IMR-90 (cell line): ENCODE results near the gene ZSWIM5. TPM values are rescaled to one million over a fixed set of nuclear protein-coding genes. Genes with fewer than 3 reads are reported as not detected.

Source experiments
- ATAC-seq: fragments of 200-7000 bp; cut with Tn5 transposase; 2 replicates; pipeline ENCODE4 v1.9.1; 2020; ENCODE audit warnings: low read depth, mild to moderate bottlenecking, moderate library complexity
- BruUV-seq: library from RNA; stranded (reverse); fragments of 400-500 nt; replicated peaks from 2 replicates; lab custom pipeline; 2021; lab: Mats Ljungman, UMichigan
- CTCF ChIA-PET: fragments of 300-600 bp; formaldehyde crosslinking; extraction: SDS; loops from one replicate; lab custom pipeline; 2021; ENCODE audit warnings: antibody characterized with exemption; lab: Yijun Ruan, JAX
- POLR2A ChIA-PET: fragments of 300-600 bp; sonication (Branson Sonifier 250); formaldehyde crosslinking; loops from one replicate; lab custom pipeline; 2022; ENCODE audit warnings: antibody characterized with exemption; ENCODE audit not compliant: unreplicated experiment; lab: Charles Lee
- DNase-seq: peaks from one replicate; pipeline ENCODE4 v3.0.0; 2013
- H2AFZ ChIP-seq: replicated peaks from 2 replicates; pipeline ENCODE3; 2013; ENCODE audit warnings: low read length, mild to moderate bottlenecking; ENCODE audit not compliant: poor library complexity
- H2AK5ac ChIP-seq: 2 replicates; pipeline ENCODE4 v1.6.1; 2013; ENCODE audit warnings: low read depth, low read length, inconsistent platforms
- H2AK9ac ChIP-seq: replicated peaks from 2 replicates; pipeline ENCODE3; 2013; ENCODE audit warnings: mild to moderate bottlenecking, low read depth, low read length, moderate library complexity; ENCODE audit not compliant: poor library complexity
- H2BK120ac ChIP-seq: 2 replicates; pipeline ENCODE4 v1.6.1; 2013; ENCODE audit warnings: low read depth, low read length, inconsistent platforms
- H2BK15ac ChIP-seq: 3 replicates; pipeline ENCODE4 v1.6.1; 2013; ENCODE audit warnings: low read depth, low read length, inconsistent platforms
- H2BK20ac ChIP-seq: 2 replicates; pipeline ENCODE4 v1.6.1; 2013; ENCODE audit warnings: low read depth, mild to moderate bottlenecking, inconsistent platforms, low read length, moderate library complexity
- H2BK5ac ChIP-seq: 2 replicates; pipeline ENCODE4 v1.6.1; 2013; ENCODE audit warnings: mild to moderate bottlenecking, low read depth, low read length, inconsistent platforms; ENCODE audit not compliant: poor library complexity, severe bottlenecking
- H3K14ac ChIP-seq: replicated peaks from 2 replicates; pipeline ENCODE4 v1.6.1; 2013; ENCODE audit warnings: low read depth, low read length, inconsistent platforms
- H3K18ac ChIP-seq: 2 replicates; pipeline ENCODE4 v1.6.1; 2013; ENCODE audit warnings: low read depth, low read length, control low read depth
- H3K23ac ChIP-seq: 2 replicates; pipeline ENCODE4 v1.6.1; 2013; ENCODE audit warnings: low read depth, low read length, inconsistent platforms
- H3K27ac ChIP-seq: 2 replicates; pipeline ENCODE4 v1.5.1; 2013; ENCODE audit warnings: mild to moderate bottlenecking, control low read depth, low read length; ENCODE audit not compliant: insufficient read depth
- H3K27me3 ChIP-seq: 2 replicates; pipeline ENCODE4 v1.6.1; 2013; ENCODE audit warnings: low read length; ENCODE audit not compliant: control insufficient read depth, insufficient read depth
- H3K36me3 ChIP-seq: 2 replicates; pipeline ENCODE4 v1.6.1; 2013; ENCODE audit warnings: low read length, mixed read lengths; ENCODE audit not compliant: control insufficient read depth, insufficient read depth
- H3K4ac ChIP-seq: 2 replicates; pipeline ENCODE4 v1.6.1; 2013; ENCODE audit warnings: low read depth, low read length, inconsistent platforms
- H3K4me1 ChIP-seq: 2 replicates; pipeline ENCODE4 v1.6.1; 2013; ENCODE audit warnings: low read length, mixed read lengths; ENCODE audit not compliant: control insufficient read depth, insufficient read depth
- H3K4me2 ChIP-seq: 2 replicates; pipeline ENCODE4 v1.6.1; 2013; ENCODE audit warnings: low read depth, mild to moderate bottlenecking, control low read depth, low read length, moderate library complexity
- H3K4me3 ChIP-seq: 2 replicates; pipeline ENCODE4 v1.5.1; 2013; ENCODE audit warnings: low read depth, mild to moderate bottlenecking, control low read depth, low read length, moderate library complexity; ENCODE audit not compliant: insufficient read depth
- H3K56ac ChIP-seq: 2 replicates; pipeline ENCODE4 v1.6.1; 2013; ENCODE audit warnings: low read length, inconsistent platforms; ENCODE audit not compliant: insufficient read depth; ENCODE audit errors: extremely low read depth
- H3K79me1 ChIP-seq, 2 experiments: 2 replicates each; pipeline ENCODE4 v1.6.1; 2013; ENCODE audit warnings: low read length in 2 of 2, inconsistent platforms in 1 of 2, low read depth in 1 of 2
- H3K9ac ChIP-seq: 2 replicates; pipeline ENCODE4 v1.6.1; 2013; ENCODE audit warnings: low read depth, low read length, control low read depth
- H3K9me1 ChIP-seq: 2 replicates; pipeline ENCODE4 v1.6.1; 2013; ENCODE audit warnings: low read length, inconsistent platforms; ENCODE audit not compliant: insufficient read depth
- H3K9me3 ChIP-seq: 2 replicates; pipeline ENCODE4 v1.6.1; 2013; ENCODE audit warnings: low read length; ENCODE audit not compliant: control insufficient read depth, insufficient read depth
- H4K20me1 ChIP-seq: 2 replicates; pipeline ENCODE4 v1.6.1; 2013; ENCODE audit warnings: low read length, inconsistent platforms; ENCODE audit not compliant: insufficient read depth
- H4K5ac ChIP-seq: 2 replicates; pipeline ENCODE4 v1.6.1; 2013; ENCODE audit warnings: mild to moderate bottlenecking, low read depth, low read length, control low read depth
- H4K8ac ChIP-seq, 2 experiments: 2 replicates each; pipeline ENCODE4 v1.6.1; 2013; ENCODE audit warnings: low read depth in 2 of 2, low read length in 2 of 2, control low read depth in 1 of 2, inconsistent platforms in 1 of 2
- H4K91ac ChIP-seq: 2 replicates; pipeline ENCODE4 v1.6.1; 2013; ENCODE audit warnings: low read depth, low read length, inconsistent platforms; ENCODE audit not compliant: insufficient read depth
- BHLHE40 ChIP-seq: fragments of 150-350 bp; IDR thresholded peaks from 2 replicates; pipeline ENCODE4 v1.6.1; 2016; ENCODE audit warnings: mild to moderate bottlenecking, low read depth, low read length
- CHD1 ChIP-seq: IDR thresholded peaks from 2 replicates; pipeline ENCODE4 v1.6.1; 2012; ENCODE audit warnings: low read depth, low read length, improper control_type of control experiment
- ELK1 ChIP-seq: fragments of 150-350 bp; IDR thresholded peaks from 2 replicates; pipeline ENCODE4 v1.6.1; 2016; ENCODE audit warnings: low read depth, mild to moderate bottlenecking, low read length, moderate library complexity, borderline replicate concordance
- MAFK ChIP-seq: IDR thresholded peaks from 2 replicates; pipeline ENCODE4 v1.6.1; 2012; ENCODE audit warnings: low read depth, low read length, improper control_type of control experiment
- MAZ ChIP-seq: IDR thresholded peaks from 2 replicates; pipeline ENCODE4 v1.6.1; 2012; ENCODE audit warnings: low read depth, mild to moderate bottlenecking, low read length, improper control_type of control experiment, moderate library complexity, borderline replicate concordance
- MXI1 ChIP-seq: IDR thresholded peaks from 2 replicates; pipeline ENCODE4 v1.6.1; 2012; ENCODE audit warnings: low read depth, mild to moderate bottlenecking, low read length, moderate library complexity, borderline replicate concordance
- POLR2A ChIP-seq: IDR thresholded peaks from 2 replicates; pipeline ENCODE4 v1.6.1; 2012; ENCODE audit warnings: mild to moderate bottlenecking, low read depth, low read length
- RAD21 ChIP-seq: IDR thresholded peaks from 2 replicates; pipeline ENCODE4 v1.6.1; 2012; ENCODE audit warnings: low read length, improper control_type of control experiment
- RCOR1 ChIP-seq: IDR thresholded peaks from 2 replicates; pipeline ENCODE4 v1.6.1; 2012; ENCODE audit warnings: mild to moderate bottlenecking, low read length, improper control_type of control experiment; ENCODE audit not compliant: insufficient replicate concordance
- RFX5 ChIP-seq: IDR thresholded peaks from 2 replicates; pipeline ENCODE4 v1.8.0; 2012; ENCODE audit warnings: low read depth, mild to moderate bottlenecking, low read length, moderate library complexity
- SMC3 ChIP-seq: fragments of 150-350 bp; IDR thresholded peaks from 2 replicates; pipeline ENCODE4 v1.6.1; 2016; ENCODE audit warnings: low read depth, mild to moderate bottlenecking, antibody characterized with exemption, low read length, moderate library complexity
- WGBS, 2 experiments: methylation state at CpG; one replicate each; pipeline versions ENCODE4 v1.1.5 to v1.1.7; 2013; ENCODE audit warnings: missing lambda C conversion rate in 2 of 2; ENCODE audit not compliant: insufficient read length in 1 of 2; ENCODE audit errors: extremely low coverage in 2 of 2; 5-methylcytosine and 5-hydroxymethylcytosine counted together
- dilution Hi-C: fragments of 300-500 bp; cut with HindIII; formaldehyde crosslinking; loops from one replicate; pipeline ENCODE4 v1.14.3; 2018; ENCODE audit warnings: low sequenced_read_pairs; ENCODE audit not compliant: unreplicated experiment
- in situ Hi-C: fragments of 300-500 bp; cut with MboI; formaldehyde crosslinking; loops from 3 replicates; pipeline ENCODE4 v1.14.3; 2019; ENCODE audit warnings: low sequenced_read_pairs, inconsistent platforms, mixed read lengths
- intact Hi-C: fragments of 100-400 bp; cut with micrococcal nuclease; formaldehyde crosslinking; loops from 2 replicates; pipeline ENCODE4 v1.10.0; 2022
- polyA plus RNA-seq, 3 experiments: library from polyadenylated mRNA; depleted of rRNA; stranded (reverse); fragments of >200 nt; gene quantifications; 2 replicates each; pipeline ENCODE4 v1.2.3, GENCODE V29; 2012; ENCODE audit warnings: low replicate concordance in 1 of 3
- total RNA-seq: library from RNA; depleted of rRNA; stranded (reverse); fragments of >200 nt; gene quantifications from 2 replicates; pipeline ENCODE4 v1.2.3, GENCODE V29; 2012
- TF ChIP-seq, protein P1 (sequence below): fragments of 150-350 bp; IDR thresholded peaks from 2 replicates; pipeline ENCODE4 v1.6.1; 2017; ENCODE audit warnings: mild to moderate bottlenecking, antibody characterized with exemption, low read length, low read depth
- TF ChIP-seq, protein P2 (sequence below): conservative IDR thresholded peaks from 2 replicates; pipeline ENCODE4 v1.5.1; 2012; ENCODE audit warnings: mild to moderate bottlenecking, low read depth, low read length, improper control_type of control experiment

Gene ZSWIM5
- total and polyA plus RNA-seq, 2 of the 4 experiments (the other 2 are of a cell fraction): under 0.01 to 0.03 TPM

GRCh38 chr1:45123358-45123757, 83.0 kb downstream of the ZSWIM5 start:
- intact Hi-C loops: no loop called here
- H3K79me1 ChIP-seq: no peaks in the 10 kb centered on the region

More at GRCh38 chr1:45123358-45123757, 83.0 kb downstream of the ZSWIM5 start:
- no peak overlapping the region for H2BK5ac ChIP-seq
- CTCF ChIA-PET: no interaction called here
- no peak overlapping the region for H3K9ac ChIP-seq
- H2BK120ac ChIP-seq: no peak overlapping the region
- no peaks in the 10 kb centered on the region for H3K36me3 ChIP-seq
- no peaks in the 10 kb centered on the region for H4K20me1 ChIP-seq
- TF ChIP-seq ELK1 (no peak), CHD1 (no peak), RCOR1 (no peak), MXI1 (no peak), MAFK (no peak), SMC3 (no peak), POLR2A (no peak), MAZ (no peak), BHLHE40 (no peak), RFX5 (no peak), RAD21 (no peak)
- TF ChIP-seq, protein P1, sequence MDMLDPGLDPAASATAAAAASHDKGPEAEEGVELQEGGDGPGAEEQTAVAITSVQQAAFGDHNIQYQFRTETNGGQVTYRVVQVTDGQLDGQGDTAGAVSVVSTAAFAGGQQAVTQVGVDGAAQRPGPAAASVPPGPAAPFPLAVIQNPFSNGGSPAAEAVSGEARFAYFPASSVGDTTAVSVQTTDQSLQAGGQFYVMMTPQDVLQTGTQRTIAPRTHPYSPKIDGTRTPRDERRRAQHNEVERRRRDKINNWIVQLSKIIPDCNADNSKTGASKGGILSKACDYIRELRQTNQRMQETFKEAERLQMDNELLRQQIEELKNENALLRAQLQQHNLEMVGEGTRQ: no peak
- TF ChIP-seq, protein P2, sequence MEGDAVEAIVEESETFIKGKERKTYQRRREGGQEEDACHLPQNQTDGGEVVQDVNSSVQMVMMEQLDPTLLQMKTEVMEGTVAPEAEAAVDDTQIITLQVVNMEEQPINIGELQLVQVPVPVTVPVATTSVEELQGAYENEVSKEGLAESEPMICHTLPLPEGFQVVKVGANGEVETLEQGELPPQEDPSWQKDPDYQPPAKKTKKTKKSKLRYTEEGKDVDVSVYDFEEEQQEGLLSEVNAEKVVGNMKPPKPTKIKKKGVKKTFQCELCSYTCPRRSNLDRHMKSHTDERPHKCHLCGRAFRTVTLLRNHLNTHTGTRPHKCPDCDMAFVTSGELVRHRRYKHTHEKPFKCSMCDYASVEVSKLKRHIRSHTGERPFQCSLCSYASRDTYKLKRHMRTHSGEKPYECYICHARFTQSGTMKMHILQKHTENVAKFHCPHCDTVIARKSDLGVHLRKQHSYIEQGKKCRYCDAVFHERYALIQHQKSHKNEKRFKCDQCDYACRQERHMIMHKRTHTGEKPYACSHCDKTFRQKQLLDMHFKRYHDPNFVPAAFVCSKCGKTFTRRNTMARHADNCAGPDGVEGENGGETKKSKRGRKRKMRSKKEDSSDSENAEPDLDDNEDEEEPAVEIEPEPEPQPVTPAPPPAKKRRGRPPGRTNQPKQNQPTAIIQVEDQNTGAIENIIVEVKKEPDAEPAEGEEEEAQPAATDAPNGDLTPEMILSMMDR: no peak
- H2AK5ac ChIP-seq: no peak overlapping the region
- H3K4me1 ChIP-seq: no peaks in the 10 kb centered on the region
- H3K4ac ChIP-seq: no peak overlapping the region
- no peak overlapping the region for H3K18ac ChIP-seq
- no peak overlapping the region for H2BK15ac ChIP-seq
- no peak overlapping the region for H2AK9ac ChIP-seq
- DNase-seq (no peak), ATAC-seq (no peak)
- H4K8ac ChIP-seq: no peak overlapping the region
- H3K9me3 ChIP-seq: no peaks in the 10 kb centered on the region
- no peak overlapping the region for H2AFZ ChIP-seq
- H4K91ac ChIP-seq: no peak overlapping the region
- no peak overlapping the region for H3K4me3 ChIP-seq
- H2BK20ac ChIP-seq: no peak overlapping the region
- no peak overlapping the region for H3K23ac ChIP-seq
- dilution Hi-C loops: no loop called here
- H3K56ac ChIP-seq: no peak overlapping the region
- peaks cover 4% of the 10 kb centered on the region for H3K27me3 ChIP-seq
- in situ Hi-C loops: no loop called here
- WGBS, 2 experiments: no CpG with 5 or more reads among the region's 2 CpGs
- H3K9me1 ChIP-seq: no peaks in the 10 kb centered on the region
- H3K27ac ChIP-seq: no peak overlapping the region
- H3K4me2 ChIP-seq: no peak overlapping the region
- no peak overlapping the region for H4K5ac ChIP-seq
- POLR2A ChIA-PET: no interaction called here
- H3K14ac ChIP-seq: no peak overlapping the region
- BruUV-seq: no TSS peak
